ENCODE data around the gene EIF2D. TPM values are rescaled to one million over a fixed set of nuclear protein-coding genes. Genes with fewer than 3 reads are reported as not detected.

EIF2D gene
- total and polyA plus RNA-seq, 2 of the 8 experiments (the other 6 are each of a cell fraction or from before 2014, with no cell fraction given) = 36.1 to 37.1 TPM

DNA sequence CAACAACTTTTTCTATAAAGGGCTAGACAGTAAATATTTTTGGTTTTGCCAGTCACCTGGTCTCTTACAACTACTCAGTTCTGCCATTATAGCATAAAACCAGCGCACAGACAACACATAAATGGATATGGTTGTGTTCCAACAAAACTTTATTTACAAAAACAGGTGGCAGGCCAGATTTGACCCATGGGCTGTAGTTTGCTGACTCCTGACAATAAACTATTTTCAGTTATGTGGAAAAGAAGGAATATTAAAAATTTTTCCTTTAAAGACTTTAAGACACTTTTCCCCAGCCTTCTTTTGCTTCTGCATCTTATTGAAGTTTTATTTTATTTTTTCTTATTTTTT, 16.0 kb downstream of the EIF2D start:
- no peak overlapping the region for H3K27ac ChIP-seq (ENCODE audit: low read depth, low read length)
- H3K9me3 ChIP-seq (ENCODE audit: insufficient read depth in 2 of 2, low read depth in 1 of 2, low read length in 1 of 2) = no peaks in the 10 kb centered on the region
- H2AFZ ChIP-seq (ENCODE audit: low read length) = no peak overlapping the region
- H3K4me1 ChIP-seq (replicated peaks in 1 of 4; ENCODE audit: control insufficient read depth in 3 of 4, insufficient read depth in 4 of 4, low read length in 3 of 4) = no peaks in the 10 kb centered on the region
- H3K4me3 ChIP-seq (ENCODE audit: extremely low read depth in 1 of 4, insufficient read depth in 2 of 4, low read depth in 3 of 4, low read length in 4 of 4) = no peak overlapping the region
- H4K91ac ChIP-seq (replicated peaks; ENCODE audit: insufficient read length, low read length) = no peak overlapping the region
- no peak overlapping the region for H2BK15ac ChIP-seq (ENCODE audit: low read length)
- no peak for TF ChIP-seq NANOG (IDR thresholded peaks at IDR 0.05; ENCODE audit: insufficient read depth, low read depth, low read length, poor library complexity, severe bottlenecking)
- H3K79me1 ChIP-seq (ENCODE audit: low read depth, low read length) = no peaks in the 10 kb centered on the region
- H3K4ac ChIP-seq (replicated peaks; ENCODE audit: insufficient read length, low read depth, low read length) = no peak overlapping the region
- H3K23ac ChIP-seq (ENCODE audit: insufficient read length) = no peak overlapping the region
- peaks cover 6 to 42% (median 21%) of the 10 kb centered on the region in 4 experiments for H3K36me3 ChIP-seq (ENCODE audit: control insufficient read depth in 2 of 4, insufficient read depth in 4 of 4, low read length in 3 of 4)
- H2BK12ac ChIP-seq (ENCODE audit: low read depth, low read length) = no peak overlapping the region
- H3K4me2 ChIP-seq (ENCODE audit: insufficient read depth in 1 of 2, low read depth in 2 of 2, low read length in 2 of 2) = no peak overlapping the region
- no peak overlapping the region for H2AK5ac ChIP-seq (ENCODE audit: low read depth, low read length)
- H3K23me2 ChIP-seq (ENCODE audit: low read depth, low read length) = no peaks in the 10 kb centered on the region
- no peak overlapping the region for H3K9ac ChIP-seq (replicated peaks in 1 of 4; ENCODE audit: extremely low read depth in 1 of 4, low read depth in 3 of 4, low read length in 3 of 4)
- no peaks in the 10 kb centered on the region for H3K79me2 ChIP-seq (ENCODE audit: control insufficient read depth in 1 of 2, insufficient read depth in 2 of 2, low read length in 2 of 2)
- H2BK5ac ChIP-seq (ENCODE audit: low read depth, low read length) = no peak overlapping the region
- no peak overlapping the region for H3K14ac ChIP-seq (ENCODE audit: insufficient read length)
- no peak overlapping the region for H3K56ac ChIP-seq (replicated peaks; ENCODE audit: insufficient read length, low read depth, low read length)
- H2BK120ac ChIP-seq (replicated peaks; ENCODE audit: low read depth, low read length) = no peak overlapping the region
- H4K8ac ChIP-seq (ENCODE audit: extremely low read depth, insufficient read depth, low read length) = no peak overlapping the region
- CTCF ChIA-PET (ENCODE audit: partially characterized antibody) = interaction anchor here (1.3 to 2.9 kb wide), 3 partner anchors 12 to 107 kb away, joined by 3 to 10 read pairs (median 3); no protein-coding TSS in a partner anchor
- H3K27me3 ChIP-seq (replicated peaks in 1 of 4; ENCODE audit: control insufficient read depth in 3 of 4, extremely low read depth in 1 of 4, insufficient read depth in 3 of 4, low read length in 3 of 4) = no peaks in the 10 kb centered on the region
- FAIRE-seq = no peak
- H4K20me1 ChIP-seq (replicated peaks in 1 of 2; ENCODE audit: control insufficient read depth in 1 of 2, insufficient read depth in 2 of 2, low read length in 2 of 2) = no peaks in the 10 kb centered on the region
- 83% methylated on average over 1 of the region's 1 CpG; no CpG with 5 or more reads in 1 of the 2 experiments for WGBS, 2 experiments (ENCODE audit: extremely low coverage in 1 of 2, insufficient coverage in 1 of 2, insufficient read length in 1 of 2, insufficient replicate concordance in 2 of 2, low coverage in 1 of 2, low lambda C conversion rate in 2 of 2, missing lambda C conversion rate in 1 of 2)
- no peak for DNase-seq (ENCODE audit: low read depth in 1 of 2, low spot score in 2 of 2)
- H3K18ac ChIP-seq (ENCODE audit: extremely low read depth, low read length) = no peak overlapping the region
- H2BK20ac ChIP-seq (ENCODE audit: low read length) = no peak overlapping the region
- H4K5ac ChIP-seq (ENCODE audit: insufficient read length, low read depth, low read length) = no peak overlapping the region
- POLR2A ChIA-PET (ENCODE audit: partially characterized antibody) = interaction anchor here (0.6 kb wide), 1 partner anchor 31 kb away, joined by 3 read pairs; no protein-coding TSS in a partner anchor

Data from H1 (cell line).